ENCODE data around the gene PTPN4. TPM values are rescaled to one million over a fixed set of nuclear protein-coding genes. Genes with fewer than 3 reads are reported as not detected.
A peak's percentile ranks its signal among the peaks of the same experiment; 100 is the strongest.

The PTPN4 gene
- total and polyA plus RNA-seq, 10 of the 15 experiments (the other 5 are each of a cell fraction or from before 2014, with no cell fraction given), result 5.0 to 29.7 (median 23.7) TPM

DNA sequence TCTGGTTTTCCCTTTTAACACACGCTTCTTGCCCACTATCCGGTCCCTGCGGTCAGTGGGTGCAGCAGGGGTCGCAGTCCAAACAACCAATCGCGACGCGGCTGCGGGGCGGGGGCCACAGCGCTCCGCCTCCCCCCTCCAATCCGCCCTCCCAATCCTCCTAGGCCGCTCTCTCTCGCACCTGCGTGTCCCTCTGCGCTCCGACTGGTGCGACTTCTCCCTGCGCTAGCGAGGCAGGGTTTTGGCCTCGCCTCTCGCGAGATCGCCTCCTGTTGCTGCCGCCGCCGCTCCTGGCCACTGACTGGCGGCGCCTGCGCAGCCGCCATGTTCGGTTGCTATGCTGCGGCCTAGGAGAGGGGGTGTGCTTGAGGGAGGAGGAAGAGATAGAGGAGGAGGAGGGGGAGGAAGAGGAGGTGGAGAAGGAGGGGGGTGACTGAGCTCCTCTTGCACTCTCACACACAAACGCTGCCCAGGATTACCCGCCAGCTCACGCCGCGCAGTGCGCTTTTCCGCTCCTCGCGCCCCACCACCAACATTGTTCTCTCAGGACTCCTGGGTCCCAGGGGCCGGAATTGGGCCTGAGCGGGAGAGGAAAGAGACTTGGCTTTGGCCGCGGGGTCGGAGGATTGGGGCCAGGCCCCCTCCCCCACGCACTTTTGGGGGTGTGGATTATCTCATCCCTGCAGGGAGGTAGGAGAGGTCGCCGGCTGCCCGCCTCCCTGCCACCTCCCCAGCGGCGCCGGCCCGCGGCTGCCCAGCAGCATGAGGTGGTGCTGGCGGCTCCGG, at the start of gene PTPN4 (continued):
- TF ChIP-seq YY1 (IDR thresholded peaks at IDR 0.05; ENCODE audit: low read depth, low read length), result peak; percentile 95
- TF ChIP-seq, protein P1, sequence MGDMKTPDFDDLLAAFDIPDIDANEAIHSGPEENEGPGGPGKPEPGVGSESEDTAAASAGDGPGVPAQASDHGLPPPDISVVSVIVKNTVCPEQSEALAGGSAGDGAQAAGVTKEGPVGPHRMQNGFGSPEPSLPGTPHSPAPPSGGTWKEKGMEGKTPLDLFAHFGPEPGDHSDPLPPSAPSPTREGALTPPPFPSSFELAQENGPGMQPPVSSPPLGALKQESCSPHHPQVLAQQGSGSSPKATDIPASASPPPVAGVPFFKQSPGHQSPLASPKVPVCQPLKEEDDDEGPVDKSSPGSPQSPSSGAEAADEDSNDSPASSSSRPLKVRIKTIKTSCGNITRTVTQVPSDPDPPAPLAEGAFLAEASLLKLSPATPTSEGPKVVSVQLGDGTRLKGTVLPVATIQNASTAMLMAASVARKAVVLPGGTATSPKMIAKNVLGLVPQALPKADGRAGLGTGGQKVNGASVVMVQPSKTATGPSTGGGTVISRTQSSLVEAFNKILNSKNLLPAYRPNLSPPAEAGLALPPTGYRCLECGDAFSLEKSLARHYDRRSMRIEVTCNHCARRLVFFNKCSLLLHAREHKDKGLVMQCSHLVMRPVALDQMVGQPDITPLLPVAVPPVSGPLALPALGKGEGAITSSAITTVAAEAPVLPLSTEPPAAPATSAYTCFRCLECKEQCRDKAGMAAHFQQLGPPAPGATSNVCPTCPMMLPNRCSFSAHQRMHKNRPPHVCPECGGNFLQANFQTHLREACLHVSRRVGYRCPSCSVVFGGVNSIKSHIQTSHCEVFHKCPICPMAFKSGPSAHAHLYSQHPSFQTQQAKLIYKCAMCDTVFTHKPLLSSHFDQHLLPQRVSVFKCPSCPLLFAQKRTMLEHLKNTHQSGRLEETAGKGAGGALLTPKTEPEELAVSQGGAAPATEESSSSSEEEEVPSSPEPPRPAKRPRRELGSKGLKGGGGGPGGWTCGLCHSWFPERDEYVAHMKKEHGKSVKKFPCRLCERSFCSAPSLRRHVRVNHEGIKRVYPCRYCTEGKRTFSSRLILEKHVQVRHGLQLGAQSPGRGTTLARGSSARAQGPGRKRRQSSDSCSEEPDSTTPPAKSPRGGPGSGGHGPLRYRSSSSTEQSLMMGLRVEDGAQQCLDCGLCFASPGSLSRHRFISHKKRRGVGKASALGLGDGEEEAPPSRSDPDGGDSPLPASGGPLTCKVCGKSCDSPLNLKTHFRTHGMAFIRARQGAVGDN (IDR thresholded peaks at IDR 0.05), result 0 out of 2 replicates have a peak, but pooled peaks have one; percentile 15
- TF ChIP-seq NFYB (IDR thresholded peaks at IDR 0.05; ENCODE audit: insufficient read depth, low read depth, low read length), result peak; percentile 54; the same call in 1 of the 2 replicates
- no peak for TF ChIP-seq CBX3 (IDR thresholded peaks at IDR 0.05; ENCODE audit: borderline replicate concordance, low read depth)
- TF ChIP-seq SP1 (IDR thresholded peaks at IDR 0.05; ENCODE audit: low read depth, low read length), result peak; percentile 12
- TF ChIP-seq, protein P2, sequence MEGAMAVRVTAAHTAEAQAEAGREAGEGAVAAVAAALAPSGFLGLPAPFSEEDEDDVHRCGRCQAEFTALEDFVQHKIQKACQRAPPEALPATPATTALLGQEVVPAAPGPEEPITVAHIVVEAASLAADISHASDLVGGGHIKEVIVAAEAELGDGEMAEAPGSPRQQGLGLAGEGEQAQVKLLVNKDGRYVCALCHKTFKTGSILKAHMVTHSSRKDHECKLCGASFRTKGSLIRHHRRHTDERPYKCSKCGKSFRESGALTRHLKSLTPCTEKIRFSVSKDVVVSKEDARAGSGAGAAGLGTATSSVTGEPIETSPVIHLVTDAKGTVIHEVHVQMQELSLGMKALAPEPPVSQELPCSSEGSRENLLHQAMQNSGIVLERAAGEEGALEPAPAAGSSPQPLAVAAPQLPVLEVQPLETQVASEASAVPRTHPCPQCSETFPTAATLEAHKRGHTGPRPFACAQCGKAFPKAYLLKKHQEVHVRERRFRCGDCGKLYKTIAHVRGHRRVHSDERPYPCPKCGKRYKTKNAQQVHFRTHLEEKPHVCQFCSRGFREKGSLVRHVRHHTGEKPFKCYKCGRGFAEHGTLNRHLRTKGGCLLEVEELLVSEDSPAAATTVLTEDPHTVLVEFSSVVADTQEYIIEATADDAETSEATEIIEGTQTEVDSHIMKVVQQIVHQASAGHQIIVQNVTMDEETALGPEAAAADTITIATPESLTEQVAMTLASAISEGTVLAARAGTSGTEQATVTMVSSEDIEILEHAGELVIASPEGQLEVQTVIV (IDR thresholded peaks at IDR 0.05; ENCODE audit: borderline replicate concordance, partially characterized antibody), result peak; percentile 55
- peak; percentile 77 for TF ChIP-seq NR2F1 (conservative IDR thresholded peaks at IDR 0.05)
- TF ChIP-seq CBFB (IDR thresholded peaks at IDR 0.05; ENCODE audit: low read depth), result peak; percentile 98
- TF ChIP-seq ZNF217 (IDR thresholded peaks at IDR 0.05), result peak; percentile 37; the same call in 1 of the 2 replicates
- no peak for TF ChIP-seq GABPA (IDR thresholded peaks at IDR 0.05; ENCODE audit: low read depth)
- peak; percentile 22; the same call in 1 of the 2 replicates for TF ChIP-seq NR2C1 (IDR thresholded peaks at IDR 0.05)
- TF ChIP-seq, protein P3, sequence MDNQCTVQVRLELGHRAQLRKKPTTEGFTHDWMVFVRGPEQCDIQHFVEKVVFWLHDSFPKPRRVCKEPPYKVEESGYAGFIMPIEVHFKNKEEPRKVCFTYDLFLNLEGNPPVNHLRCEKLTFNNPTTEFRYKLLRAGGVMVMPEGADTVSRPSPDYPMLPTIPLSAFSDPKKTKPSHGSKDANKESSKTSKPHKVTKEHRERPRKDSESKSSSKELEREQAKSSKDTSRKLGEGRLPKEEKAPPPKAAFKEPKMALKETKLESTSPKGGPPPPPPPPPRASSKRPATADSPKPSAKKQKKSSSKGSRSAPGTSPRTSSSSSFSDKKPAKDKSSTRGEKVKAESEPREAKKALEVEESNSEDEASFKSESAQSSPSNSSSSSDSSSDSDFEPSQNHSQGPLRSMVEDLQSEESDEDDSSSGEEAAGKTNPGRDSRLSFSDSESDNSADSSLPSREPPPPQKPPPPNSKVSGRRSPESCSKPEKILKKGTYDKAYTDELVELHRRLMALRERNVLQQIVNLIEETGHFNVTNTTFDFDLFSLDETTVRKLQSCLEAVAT (IDR thresholded peaks at IDR 0.05), result peak; percentile 81
- TF ChIP-seq, protein P4, sequence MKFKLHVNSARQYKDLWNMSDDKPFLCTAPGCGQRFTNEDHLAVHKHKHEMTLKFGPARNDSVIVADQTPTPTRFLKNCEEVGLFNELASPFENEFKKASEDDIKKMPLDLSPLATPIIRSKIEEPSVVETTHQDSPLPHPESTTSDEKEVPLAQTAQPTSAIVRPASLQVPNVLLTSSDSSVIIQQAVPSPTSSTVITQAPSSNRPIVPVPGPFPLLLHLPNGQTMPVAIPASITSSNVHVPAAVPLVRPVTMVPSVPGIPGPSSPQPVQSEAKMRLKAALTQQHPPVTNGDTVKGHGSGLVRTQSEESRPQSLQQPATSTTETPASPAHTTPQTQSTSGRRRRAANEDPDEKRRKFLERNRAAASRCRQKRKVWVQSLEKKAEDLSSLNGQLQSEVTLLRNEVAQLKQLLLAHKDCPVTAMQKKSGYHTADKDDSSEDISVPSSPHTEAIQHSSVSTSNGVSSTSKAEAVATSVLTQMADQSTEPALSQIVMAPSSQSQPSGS (IDR thresholded peaks at IDR 0.05; ENCODE audit: low read length), result no peak; the same call in 1 of the 2 replicates
- TF ChIP-seq SMAD5 (IDR thresholded peaks at IDR 0.05; ENCODE audit: low read depth), result peak; percentile 52; the same call in 1 of the 2 replicates
- TF ChIP-seq, protein P5, sequence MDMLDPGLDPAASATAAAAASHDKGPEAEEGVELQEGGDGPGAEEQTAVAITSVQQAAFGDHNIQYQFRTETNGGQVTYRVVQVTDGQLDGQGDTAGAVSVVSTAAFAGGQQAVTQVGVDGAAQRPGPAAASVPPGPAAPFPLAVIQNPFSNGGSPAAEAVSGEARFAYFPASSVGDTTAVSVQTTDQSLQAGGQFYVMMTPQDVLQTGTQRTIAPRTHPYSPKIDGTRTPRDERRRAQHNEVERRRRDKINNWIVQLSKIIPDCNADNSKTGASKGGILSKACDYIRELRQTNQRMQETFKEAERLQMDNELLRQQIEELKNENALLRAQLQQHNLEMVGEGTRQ (IDR thresholded peaks at IDR 0.05; ENCODE audit: borderline replicate concordance, low read depth, low read length), result no peak
- TF ChIP-seq CBX5 (IDR thresholded peaks at IDR 0.05; ENCODE audit: low read depth), result peak; percentile 85; the same call in 1 of the 2 replicates
- TF ChIP-seq MTA2 (IDR thresholded peaks at IDR 0.05; ENCODE audit: low read depth), result peak; percentile 74
- peak; percentile 76 for TF ChIP-seq KLF5 (IDR thresholded peaks at IDR 0.05; ENCODE audit: partially characterized antibody)
- TF ChIP-seq TARDBP (IDR thresholded peaks at IDR 0.05; ENCODE audit: borderline replicate concordance), result peak; percentile 34; the same call in 1 of the 2 replicates
- no peak for TF ChIP-seq STAT3 (IDR thresholded peaks at IDR 0.05; ENCODE audit: low read depth, low read length)

All from GM12878 (cell line).